Islet of Langerhans (tissue), 1 donor: ENCODE data around the gene MVK.
"Not testable (repeated sequence)": the region's sequence is repeated elsewhere in the genome, so short reads cannot be mapped to it uniquely, and the experiment has no call there.

Experiments
- FAIRE-seq: peaks from one replicate; lab custom pipeline; 2011; peaks lifted over from hg19 to GRCh38; lab: Jason Lieb, UNC

Gene MVK

GRCh38 chr12:109591041-109591440, 17.4 kb downstream of the MVK start:
- FAIRE-seq = no peak

- FAIRE-seq = no peak
These were observed 18.8 kb downstream of the MVK start for GRCh38 chr12:109592195-109592904.

- no peak for FAIRE-seq
These were observed 19.3 kb downstream of the MVK start for GRCh38 chr12:109592905-109593272.

- no peak for FAIRE-seq
These were observed 21.1 kb downstream of the MVK start for GRCh38 chr12:109594556-109595317.

- no peak for FAIRE-seq
These were observed 21.8 kb downstream of the MVK start for GRCh38 chr12:109595321-109595902.

GRCh38 chr12:109596418-109597244, 23.0 kb downstream of the MVK start:
- FAIRE-seq = no peak

GRCh38 chr12:109597414-109597794, 23.8 kb downstream of the MVK start:
- no peak for FAIRE-seq

GRCh38 chr12:109597795-109598427, 24.3 kb downstream of the MVK start:
- FAIRE-seq = no peak

- FAIRE-seq = no peak
These were observed 24.8 kb downstream of the MVK start for GRCh38 chr12:109598428-109598854.

GRCh38 chr12:109599087-109599486, 25.5 kb downstream of the MVK start:
- FAIRE-seq = no peak

GRCh38 chr12:109600481-109600880, 26.9 kb downstream of the MVK start:
- peak; percentile 73 for FAIRE-seq

- no peak for FAIRE-seq
These were observed 27.4 kb downstream of the MVK start for GRCh38 chr12:109600995-109601394.

GRCh38 chr12:109601557-109601956, 28.0 kb downstream of the MVK start:
- FAIRE-seq = no peak

GRCh38 chr12:109602132-109602531, 28.5 kb downstream of the MVK start:
- not testable (repeated sequence) for FAIRE-seq

GRCh38 chr12:109604132-109604585, 30.6 kb downstream of the MVK start:
- FAIRE-seq = no peak

GRCh38 chr12:109605016-109605415, 31.4 kb downstream of the MVK start:
- no peak for FAIRE-seq

GRCh38 chr12:109605599-109606228, 32.1 kb downstream of the MVK start:
- FAIRE-seq = peak; percentile 73

GRCh38 chr12:109606320-109607028, 32.9 kb downstream of the MVK start:
- FAIRE-seq = peak; percentile 87

GRCh38 chr12:109607618-109608017, 34.0 kb downstream of the MVK start:
- no peak for FAIRE-seq

GRCh38 chr12:109608270-109608669, 34.7 kb downstream of the MVK start:
- FAIRE-seq = no peak

GRCh38 chr12:109608793-109609192, 35.2 kb downstream of the MVK start:
- no peak for FAIRE-seq
